Progenitor cell of endocrine pancreas (in vitro differentiated cells): ENCODE data around the gene LZIC. TPM values are rescaled to one million over a fixed set of nuclear protein-coding genes. Genes with fewer than 3 reads are reported as not detected.

Experiments
- DNase-seq: peaks from one replicate; pipeline ENCODE4 v3.0.0; 2021; ENCODE audit warnings: low spot score; ENCODE audit not compliant: unreplicated experiment
- H3K27ac Mint-ChIP-seq: 2 replicates; pipeline ENCODE4 v1.8.0; 2021; ENCODE audit warnings: mild to moderate bottlenecking, moderate library complexity, mixed read lengths
- H3K27me3 Mint-ChIP-seq: 2 replicates; pipeline ENCODE4 v1.8.0; 2021; ENCODE audit warnings: mixed read lengths
- H3K36me3 Mint-ChIP-seq: 2 replicates; pipeline ENCODE4 v1.8.0; 2022; ENCODE audit warnings: mixed read lengths; ENCODE audit not compliant: insufficient read depth
- H3K4me1 Mint-ChIP-seq: 2 replicates; pipeline ENCODE4 v1.8.0; 2021; ENCODE audit warnings: low read depth, mixed read lengths
- H3K4me3 Mint-ChIP-seq: 2 replicates; pipeline ENCODE4 v1.8.0; 2021; ENCODE audit warnings: low read depth, mild to moderate bottlenecking, moderate library complexity, mixed read lengths
- H3K9me3 Mint-ChIP-seq: 2 replicates; pipeline ENCODE4 v1.8.0; 2021; ENCODE audit warnings: low read depth, mixed read lengths
- CTCF ChIP-seq: fragments of 200-600 bp; sonication (generic); IDR thresholded peaks from one replicate; pipeline ENCODE4 v1.5.0; 2021; ENCODE audit warnings: antibody characterized with exemption, mild to moderate bottlenecking; ENCODE audit not compliant: unreplicated experiment
- total RNA-seq: library from RNA; stranded (reverse); gene quantifications from 2 replicates; pipeline ENCODE4 v1.2.1, GENCODE V29; 2021

LZIC gene
- total RNA-seq, 1 donor from 2014 or later: 37.0 TPM

DNA sequence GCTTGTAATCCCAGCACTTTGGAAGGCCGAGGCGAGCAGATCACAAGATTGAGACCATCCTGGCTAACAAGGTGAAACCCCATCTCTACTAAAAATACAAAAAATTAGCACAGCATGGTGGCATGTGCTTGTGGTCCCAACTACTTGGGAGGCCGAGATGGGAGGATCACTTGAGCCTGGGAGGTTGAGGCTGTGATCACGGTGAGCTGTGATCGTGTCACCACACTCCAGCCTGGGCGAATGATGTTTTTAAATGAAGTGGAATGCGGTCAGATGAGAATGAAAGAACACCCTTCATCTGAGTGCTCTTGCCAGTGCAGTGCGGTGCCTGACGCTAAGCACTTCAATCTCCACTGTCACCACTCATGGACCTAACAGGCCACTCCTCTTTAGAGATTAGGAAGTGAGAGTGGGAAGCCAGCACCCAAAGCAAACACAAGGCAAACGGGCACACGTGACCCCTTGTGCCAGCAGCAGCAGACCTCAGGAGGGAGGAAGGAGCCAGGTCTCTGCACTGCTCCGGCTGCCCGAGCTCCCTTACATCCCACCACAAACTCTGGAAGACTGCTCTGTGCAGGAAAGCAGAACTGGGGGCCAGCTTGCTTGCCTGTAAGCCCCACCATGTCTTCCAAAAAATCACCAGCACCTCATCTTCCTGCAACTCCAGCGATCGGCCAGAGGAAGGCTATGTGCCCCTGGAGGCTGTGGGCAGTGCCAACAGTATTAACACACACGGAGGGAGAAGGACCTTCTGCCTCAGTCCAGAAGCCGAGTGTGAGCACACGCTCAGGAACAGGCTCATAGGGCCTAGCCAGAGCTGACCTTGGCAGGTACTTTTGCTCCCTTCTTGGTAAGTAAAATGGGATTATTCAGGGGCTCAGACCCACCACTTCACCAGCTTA is 42.8 kb downstream of the LZIC start:
- no peaks in the 10 kb centered on the region for H3K9me3 Mint-ChIP-seq
- H3K4me3 Mint-ChIP-seq: peak overlapping the region; percentile 31
- no peak for DNase-seq
- peaks cover 3% of the 10 kb centered on the region for H3K36me3 Mint-ChIP-seq
- peaks cover 25% of the 10 kb centered on the region for H3K4me1 Mint-ChIP-seq
- no peaks in the 10 kb centered on the region for H3K27me3 Mint-ChIP-seq
- peak overlapping the region; percentile 33 for H3K27ac Mint-ChIP-seq
- TF ChIP-seq CTCF: no peak

DNA sequence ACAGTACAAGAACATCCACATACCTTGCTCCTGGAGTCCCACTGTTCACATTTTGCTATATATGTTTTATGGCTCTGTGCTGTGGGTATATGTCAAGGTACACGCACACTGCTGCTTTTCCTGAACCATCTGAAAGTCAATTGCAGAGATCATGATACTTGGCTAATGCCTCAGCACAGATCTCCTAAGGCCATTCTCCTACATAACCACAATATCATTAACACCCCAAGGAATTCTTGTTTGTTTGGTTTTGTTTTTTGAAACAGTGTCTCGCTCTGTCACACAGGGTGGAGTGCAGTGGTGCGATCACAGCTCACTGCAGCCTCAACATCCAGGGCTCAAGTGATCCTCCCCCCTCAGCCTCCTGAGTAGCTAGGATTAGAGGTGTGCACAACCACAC is 49.1 kb downstream of the LZIC start:
- peaks cover 22% of the 10 kb centered on the region for H3K4me1 Mint-ChIP-seq
- peak overlapping the region; percentile 85 for H3K27ac Mint-ChIP-seq
- no peaks in the 10 kb centered on the region for H3K9me3 Mint-ChIP-seq
- no peaks in the 10 kb centered on the region for H3K27me3 Mint-ChIP-seq
- H3K4me3 Mint-ChIP-seq: no peak overlapping the region
- TF ChIP-seq CTCF: no peak
- DNase-seq: no peak
- peaks cover 6% of the 10 kb centered on the region for H3K36me3 Mint-ChIP-seq

GRCh38 chr1:9892563-9893528 is 50.3 kb downstream of the LZIC start:
- Mint-ChIP-seq H3K27ac (peak overlapping the region; percentile 85), H3K4me3 (no peak overlapping the region), H3K36me3 (peaks cover 6% of the 10 kb centered on the region), H3K27me3 (no peaks in the 10 kb centered on the region), H3K9me3 (no peaks in the 10 kb centered on the region), H3K4me1 (peaks cover 22% of the 10 kb centered on the region)
- no peak for DNase-seq
- TF ChIP-seq CTCF: no peak

DNA sequence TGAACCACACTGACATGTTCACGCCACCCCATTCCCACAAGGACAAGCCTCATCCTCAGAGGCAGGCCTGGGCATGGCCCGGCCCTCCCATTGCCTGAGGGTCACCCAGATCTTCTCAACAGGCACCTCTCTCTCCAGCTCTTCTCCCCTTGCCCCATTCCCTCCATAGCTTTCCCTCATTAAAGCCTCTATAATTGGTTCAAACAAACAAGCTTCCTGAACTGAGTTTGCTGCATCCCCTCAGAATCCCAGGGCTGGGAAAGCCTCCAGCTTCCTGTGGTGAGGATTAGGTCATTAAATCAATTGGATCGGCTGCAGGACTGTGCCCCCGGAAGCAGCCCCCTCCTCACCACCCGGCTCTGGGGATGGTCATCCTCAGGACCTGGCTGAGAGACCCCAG is 52.0 kb downstream of the LZIC start:
- Mint-ChIP-seq H3K4me3 (no peak overlapping the region), H3K27me3 (no peaks in the 10 kb centered on the region), H3K27ac (peak overlapping the region; percentile 77), H3K9me3 (no peaks in the 10 kb centered on the region), H3K4me1 (peaks cover 22% of the 10 kb centered on the region), H3K36me3 (peaks cover 6% of the 10 kb centered on the region)
- no peak for DNase-seq
- no peak for TF ChIP-seq CTCF

DNA sequence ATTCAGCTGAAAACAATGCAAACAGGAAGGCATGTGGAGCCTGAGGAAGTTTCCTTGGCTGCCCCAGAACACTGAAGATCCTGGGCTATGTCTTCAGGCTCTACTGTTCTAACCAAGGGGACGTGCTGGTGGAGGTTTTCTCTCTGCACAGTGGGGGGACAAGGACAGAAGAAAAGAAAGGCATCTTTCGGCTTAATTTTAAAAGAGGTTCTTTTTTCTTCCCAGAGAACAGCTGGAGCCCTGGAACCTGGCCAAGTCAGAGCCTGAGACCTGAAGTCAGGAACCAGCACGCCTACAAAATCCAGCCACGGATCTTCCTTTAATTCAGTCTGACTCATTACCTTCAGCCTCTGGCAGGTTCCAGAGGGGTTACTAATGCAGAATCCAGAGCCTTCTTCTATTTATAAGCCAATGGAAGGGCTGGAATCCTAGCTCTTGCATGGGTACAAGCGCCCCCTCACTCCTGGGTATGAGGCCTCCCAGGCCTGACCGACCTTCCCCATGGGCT is 52.9 kb downstream of the LZIC start:
- H3K4me1 Mint-ChIP-seq: peaks cover 24% of the 10 kb centered on the region
- no peak overlapping the region for H3K27ac Mint-ChIP-seq
- no peaks in the 10 kb centered on the region for H3K9me3 Mint-ChIP-seq
- DNase-seq: no peak
- TF ChIP-seq CTCF: no peak
- H3K27me3 Mint-ChIP-seq: no peaks in the 10 kb centered on the region
- no peak overlapping the region for H3K4me3 Mint-ChIP-seq
- peaks cover 4% of the 10 kb centered on the region for H3K36me3 Mint-ChIP-seq
